Activated T-helper 2 cell treated with anti-CD3 and anti-CD28 coated beads, Interferon-gamma antibody, Interleukin-2, Interleukin-4, amounts not matched to agents 10 μg/mL and 5 μg/mL and 100 μg/mL, durations not matched to agents 14 hours and 24 hours and 36 hours (primary cell): ENCODE data around the gene WDR33. TPM values are rescaled to one million over a fixed set of nuclear protein-coding genes. Genes with fewer than 3 reads are reported as not detected.
"Not testable (repeated sequence)": the region's sequence is repeated elsewhere in the genome, so short reads cannot be mapped to it uniquely, and the experiment has no call there.

ENCODE experiments used
- DNase-seq: peaks from one replicate; pipeline ENCODE4 v3.0.0; 2021; ENCODE audit warnings: low spot score
- H3K27ac Mint-ChIP-seq: one replicate; pipeline ENCODE4 v1.8.0; 2021; ENCODE audit warnings: mixed read lengths
- H3K27me3 Mint-ChIP-seq: one replicate; pipeline ENCODE4 v1.8.0; 2021; ENCODE audit warnings: low read depth, mixed read lengths
- H3K36me3 Mint-ChIP-seq: one replicate; pipeline ENCODE4 v1.8.0; 2021; ENCODE audit warnings: low read depth, mixed read lengths
- H3K4me1 Mint-ChIP-seq: one replicate; pipeline ENCODE4 v1.8.0; 2021; ENCODE audit warnings: low read depth, mixed read lengths
- H3K4me3 Mint-ChIP-seq: one replicate; pipeline ENCODE4 v1.8.0; 2021; ENCODE audit warnings: low read depth, mild to moderate bottlenecking, moderate library complexity, mixed read lengths
- H3K9me3 Mint-ChIP-seq: one replicate; pipeline ENCODE4 v1.8.0; 2021; ENCODE audit warnings: mixed read lengths
- intact Hi-C: fragments of 100-400 bp; cut with micrococcal nuclease; formaldehyde crosslinking; loops from one replicate; pipeline ENCODE4 v1.15.1; 2023
- total RNA-seq: library from RNA; stranded (reverse); gene quantifications from 2 replicates; pipeline ENCODE4 v1.2.3, GENCODE V29; 2022

WDR33 gene
- total RNA-seq, 1 donor from 2014 or later = 74.2 TPM

GRCh38 chr2:127829845-127830246, 18.9 kb upstream of the WDR33 start:
- peak; percentile 59 for DNase-seq
- Mint-ChIP-seq H3K9me3 (peaks cover 30% of the 10 kb centered on the region), H3K4me1 (peaks cover 20% of the 10 kb centered on the region), H3K4me3 (peak overlapping the region; percentile 18), H3K36me3 (peaks cover 8% of the 10 kb centered on the region), H3K27ac (peak overlapping the region; percentile 82), H3K27me3 (no peaks in the 10 kb centered on the region)
- intact Hi-C loops = loop anchor here (1.0 kb wide), 1 partner anchor 19 kb away; the partner anchor contains the start of gene WDR33

GRCh38 chr2:127826708-127827107, 15.7 kb upstream of the WDR33 start:
- intact Hi-C loops, H3K27me3 Mint-ChIP-seq, H3K27ac Mint-ChIP-seq, H3K4me3 Mint-ChIP-seq, DNase-seq, H3K36me3 Mint-ChIP-seq: not testable (repeated sequence)
- Mint-ChIP-seq H3K4me1 (peaks cover 20% of the 10 kb centered on the region), H3K9me3 (peaks cover 36% of the 10 kb centered on the region)

GRCh38 chr2:127826047-127826446, 15.1 kb upstream of the WDR33 start:
- intact Hi-C loops = no loop called here
- H3K4me1 Mint-ChIP-seq = peaks cover 20% of the 10 kb centered on the region
- no peaks in the 10 kb centered on the region for H3K27me3 Mint-ChIP-seq
- no peak overlapping the region for H3K27ac Mint-ChIP-seq
- H3K36me3 Mint-ChIP-seq = peaks cover 8% of the 10 kb centered on the region
- no peak for DNase-seq
- no peak overlapping the region for H3K4me3 Mint-ChIP-seq
- H3K9me3 Mint-ChIP-seq = peaks cover 40% of the 10 kb centered on the region

- H3K4me3 Mint-ChIP-seq = no peak overlapping the region
- peaks cover 22% of the 10 kb centered on the region for H3K27me3 Mint-ChIP-seq
- H3K4me1 Mint-ChIP-seq = no peaks in the 10 kb centered on the region
- H3K36me3 Mint-ChIP-seq = no peaks in the 10 kb centered on the region
- no peak overlapping the region for H3K27ac Mint-ChIP-seq
- DNase-seq = no peak
- peaks cover 37% of the 10 kb centered on the region for H3K9me3 Mint-ChIP-seq
- intact Hi-C loops = no loop called here
Measured at GRCh38 chr2:127820080-127820668, 9.2 kb upstream of the WDR33 start.

- intact Hi-C loops = loop anchor here (10.0 kb wide), 1 partner anchor 206 kb away; the partner anchor contains the start of gene SAP130
- DNase-seq = no peak
- Mint-ChIP-seq H3K4me1 (no peaks in the 10 kb centered on the region), H3K27ac (no peak overlapping the region), H3K36me3 (no peaks in the 10 kb centered on the region), H3K4me3 (no peak overlapping the region), H3K9me3 (peaks cover 37% of the 10 kb centered on the region), H3K27me3 (peaks cover 25% of the 10 kb centered on the region)
Measured at GRCh38 chr2:127818794-127819425, 7.9 kb upstream of the WDR33 start.

- Mint-ChIP-seq H3K4me3 (no peak overlapping the region), H3K27ac (no peak overlapping the region), H3K9me3 (peaks cover 37% of the 10 kb centered on the region), H3K4me1 (no peaks in the 10 kb centered on the region), H3K36me3 (no peaks in the 10 kb centered on the region), H3K27me3 (peaks cover 26% of the 10 kb centered on the region)
- intact Hi-C loops = loop anchor here (10.0 kb wide), 1 partner anchor 207 kb away; the partner anchor contains the start of gene SAP130
- DNase-seq = no peak
Measured at GRCh38 chr2:127818241-127818640, 7.3 kb upstream of the WDR33 start.

GRCh38 chr2:127814677-127815076, 3.7 kb upstream of the WDR33 start:
- H3K27ac Mint-ChIP-seq = no peak overlapping the region
- intact Hi-C loops = loop anchor here (5.0 to 10.0 kb wide), 2 partner anchors 72 to 210 kb away; partner anchors contain the start of gene SAP130
- H3K9me3 Mint-ChIP-seq = peaks cover 14% of the 10 kb centered on the region
- H3K36me3 Mint-ChIP-seq = peaks cover 11% of the 10 kb centered on the region
- no peak overlapping the region for H3K4me3 Mint-ChIP-seq
- DNase-seq = no peak
- H3K27me3 Mint-ChIP-seq = peaks cover 28% of the 10 kb centered on the region
- peaks cover 12% of the 10 kb centered on the region for H3K4me1 Mint-ChIP-seq

- H3K9me3 Mint-ChIP-seq, H3K27ac Mint-ChIP-seq, DNase-seq: not testable (repeated sequence)
- peaks cover 17% of the 10 kb centered on the region for H3K27me3 Mint-ChIP-seq
- H3K4me3 Mint-ChIP-seq = peak overlapping the region; percentile 70
- H3K4me1 Mint-ChIP-seq = peaks cover 24% of the 10 kb centered on the region
- intact Hi-C loops = loop anchor here (5.0 to 10.0 kb wide), 2 partner anchors 70 to 212 kb away; partner anchors contain the start of gene SAP130
- peaks cover 19% of the 10 kb centered on the region for H3K36me3 Mint-ChIP-seq
Measured at GRCh38 chr2:127812441-127812840, 1.5 kb upstream of the WDR33 start.

GRCh38 chr2:127811397-127812321, 688 bp upstream of the WDR33 start:
- Mint-ChIP-seq H3K27ac (peak overlapping the region; percentile 96), H3K36me3 (peaks cover 22% of the 10 kb centered on the region), H3K9me3 (no peaks in the 10 kb centered on the region), H3K27me3 (peaks cover 10% of the 10 kb centered on the region), H3K4me1 (peaks cover 28% of the 10 kb centered on the region), H3K4me3 (peak overlapping the region; percentile 90)
- DNase-seq = no peak
- intact Hi-C loops = loop anchor here (1.0 to 10.0 kb wide), 5 partner anchors 18 to 213 kb away; partner anchors contain the start of genes POLR2D, SAP130 and SFT2D3

- peaks cover 26% of the 10 kb centered on the region for H3K36me3 Mint-ChIP-seq
- peaks cover 6% of the 10 kb centered on the region for H3K27me3 Mint-ChIP-seq
- intact Hi-C loops = loop anchor here (5.0 to 10.0 kb wide), 2 partner anchors 68 to 215 kb away; partner anchors contain the start of gene SAP130
- peaks cover 36% of the 10 kb centered on the region for H3K4me1 Mint-ChIP-seq
- H3K9me3 Mint-ChIP-seq = no peaks in the 10 kb centered on the region
- H3K27ac Mint-ChIP-seq = peak overlapping the region; percentile 96
- DNase-seq = no peak
- H3K4me3 Mint-ChIP-seq = peak overlapping the region; percentile 90
Measured at GRCh38 chr2:127810156-127810618, 784 bp downstream of the WDR33 start.

- Mint-ChIP-seq H3K4me3 (peak overlapping the region; percentile 68), H3K27ac (peak overlapping the region; percentile 29), H3K9me3 (no peaks in the 10 kb centered on the region), H3K4me1 (peaks cover 42% of the 10 kb centered on the region), H3K27me3 (no peaks in the 10 kb centered on the region), H3K36me3 (peaks cover 37% of the 10 kb centered on the region)
- no peak for DNase-seq
- intact Hi-C loops = loop anchor here (5.0 kb wide), 1 partner anchor 36 kb away; no protein-coding TSS in a partner anchor
Measured at GRCh38 chr2:127807678-127808353, 3.2 kb downstream of the WDR33 start.

- peaks cover 37% of the 10 kb centered on the region for H3K36me3 Mint-ChIP-seq
- not testable (repeated sequence) for H3K4me3 Mint-ChIP-seq, H3K9me3 Mint-ChIP-seq, H3K27me3 Mint-ChIP-seq, DNase-seq, H3K27ac Mint-ChIP-seq
- peaks cover 39% of the 10 kb centered on the region for H3K4me1 Mint-ChIP-seq
- intact Hi-C loops = loop anchor here (5.0 kb wide), 1 partner anchor 35 kb away; no protein-coding TSS in a partner anchor
Measured at GRCh38 chr2:127806860-127807259, 4.1 kb downstream of the WDR33 start.
